Aorta (tissue), 5 donors: ENCODE measurements around the gene SLA2. TPM values are rescaled to one million over a fixed set of nuclear protein-coding genes. Genes with fewer than 3 reads are reported as not detected.

ENCODE experiments used
- ATAC-seq: fragments of 200-7000 bp; cut with Tn5 transposase; one replicate; pipeline ENCODE4 v1.9.1; 2022; ENCODE audit warnings: moderate library complexity; ENCODE audit not compliant: low FRiP score
- DNase-seq, 2 donors: peaks; one replicate each; pipeline ENCODE4 v3.0.0-alpha.2; 2020
- H3K27ac ChIP-seq, 2 donors: one replicate each; pipeline ENCODE4 v1.5.1; 2013; ENCODE audit warnings: low read length in 2 of 2, mild to moderate bottlenecking in 2 of 2, moderate library complexity in 2 of 2, control low read depth in 1 of 2, inconsistent platforms in 1 of 2, low read depth in 1 of 2
- H3K27me3 ChIP-seq, 2 donors: one replicate each; pipeline ENCODE4 v1.6.1; 2013; ENCODE audit warnings: control low read depth in 1 of 2, low read length in 1 of 2, mild to moderate bottlenecking in 1 of 2, moderate library complexity in 1 of 2; ENCODE audit not compliant: insufficient read depth in 2 of 2, control insufficient read depth in 1 of 2
- H3K36me3 ChIP-seq, 2 donors: one replicate each; pipeline ENCODE4 v1.6.1; 2013; ENCODE audit warnings: control low read depth in 1 of 2, low read length in 1 of 2, mild to moderate bottlenecking in 1 of 2; ENCODE audit not compliant: insufficient read depth in 2 of 2, control insufficient read depth in 1 of 2
- H3K4me1 ChIP-seq, 2 donors: one replicate each; pipeline ENCODE4 v1.6.1; 2013; ENCODE audit warnings: low read length in 2 of 2, control low read depth in 1 of 2, mild to moderate bottlenecking in 1 of 2, moderate library complexity in 1 of 2; ENCODE audit not compliant: insufficient read depth in 2 of 2, control insufficient read depth in 1 of 2
- H3K4me3 ChIP-seq, 2 donors: one replicate each; pipeline ENCODE4 v1.5.1; 2013; ENCODE audit warnings: low read length in 2 of 2, control low read depth in 1 of 2, mild to moderate bottlenecking in 1 of 2
- H3K9me3 ChIP-seq: one replicate; pipeline ENCODE4 v1.6.1; 2013; ENCODE audit warnings: mild to moderate bottlenecking, low read length; ENCODE audit not compliant: control insufficient read depth
- WGBS, 2 donors: extraction: QIAGEN DNeasy Blood & Tissue Kit; methylation state at CpG; one replicate each; pipeline ENCODE4 v1.1.7; 2013; 5-methylcytosine and 5-hydroxymethylcytosine counted together
- intact Hi-C, 2 donors: fragments of 100-400 bp; cut with DNase I; formaldehyde crosslinking; loops; one replicate each; pipeline versions ENCODE4 v1.14.2 to v1.15.0; 2022
- polyA plus RNA-seq, 2 donors: library from polyadenylated mRNA; stranded (reverse); fragments of 200-250 nt; gene quantifications; one replicate each; pipeline ENCODE4 v1.2.3, GENCODE V29; 2013
- total RNA-seq, 2 donors: library from RNA; stranded (reverse); fragmentation: NEBNext Ultra II Directional; extraction: Animal tissue kit (Norgen Biotek cat#: 25700); gene quantifications; one replicate each; pipeline ENCODE4 v1.2.1, GENCODE V29; 2021
- donor health status: healthy with polysubstance abuse.
- donor health status: Bipolar disorder and iron deficiency.
- donor health status: DM: no; HTN: no; CAD: no.
- donor health status: DM: no; HTN: no; CAD: no.
- donor health status: DM: yes; HTN: yes; CAD: no.

The SLA2 gene
- total and polyA plus RNA-seq, 4 donors = 0.13 to 1.0 (median 0.99) TPM; not detected in 1

DNA sequence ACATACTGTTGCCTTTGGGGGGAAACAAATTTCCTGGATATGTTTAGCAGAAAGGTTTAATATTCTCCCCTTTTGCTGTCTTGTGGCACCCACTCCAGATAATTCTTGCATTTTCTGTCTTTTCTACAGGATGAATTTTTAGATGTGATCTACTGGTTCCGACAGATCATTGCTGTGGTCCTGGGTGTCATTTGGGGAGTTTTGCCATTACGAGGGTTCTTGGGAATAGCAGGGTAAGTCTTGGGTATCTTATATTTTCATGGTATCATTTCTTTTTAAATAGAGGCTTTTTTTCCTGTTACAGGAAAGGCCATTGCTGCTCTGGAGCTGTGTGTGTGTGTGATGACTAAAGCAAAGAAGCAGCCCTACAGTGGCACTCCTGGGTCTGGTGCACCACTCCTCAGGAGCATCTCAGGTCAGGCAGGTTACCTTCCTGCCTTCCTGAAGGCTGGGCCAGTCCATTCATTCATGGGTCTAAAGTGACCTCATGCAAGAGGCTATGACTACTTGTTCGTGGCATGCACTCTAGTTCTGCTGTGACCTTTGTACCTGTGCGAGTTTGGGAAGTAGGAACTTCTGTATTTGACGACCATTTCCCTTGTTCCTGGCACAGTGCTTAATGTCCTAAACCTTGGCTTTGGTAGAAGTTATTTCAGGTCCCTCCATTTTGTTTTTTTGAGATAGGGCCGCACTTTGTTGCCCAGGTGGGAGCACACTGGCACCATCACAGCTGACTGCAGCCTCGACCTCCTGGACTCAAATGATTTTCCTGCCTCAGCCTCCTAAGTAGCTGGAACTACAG, 38.2 kb downstream of the SLA2 start:
- no peak for DNase-seq
- WGBS, 2 donors = 81 to 82% methylated on average over 7 of the region's 7 CpGs
- Histone ChIP-seq H3K27ac (no peak overlapping the region), H3K27me3 (no peaks in the 10 kb centered on the region), H3K9me3 (no peaks in the 10 kb centered on the region), H3K4me1 (peaks cover 0 to 6% of the 10 kb centered on the region in 2 donors), H3K4me3 (no peak overlapping the region), H3K36me3 (peaks cover 0 to 3% of the 10 kb centered on the region in 2 donors)
- intact Hi-C loops = loop anchor here (5.0 to 10.0 kb wide), 3 partner anchors 35 to 403 kb away; partner anchors contain the start of gene TGIF2 (in 1 of the 2)
- ATAC-seq = no peak

DNA sequence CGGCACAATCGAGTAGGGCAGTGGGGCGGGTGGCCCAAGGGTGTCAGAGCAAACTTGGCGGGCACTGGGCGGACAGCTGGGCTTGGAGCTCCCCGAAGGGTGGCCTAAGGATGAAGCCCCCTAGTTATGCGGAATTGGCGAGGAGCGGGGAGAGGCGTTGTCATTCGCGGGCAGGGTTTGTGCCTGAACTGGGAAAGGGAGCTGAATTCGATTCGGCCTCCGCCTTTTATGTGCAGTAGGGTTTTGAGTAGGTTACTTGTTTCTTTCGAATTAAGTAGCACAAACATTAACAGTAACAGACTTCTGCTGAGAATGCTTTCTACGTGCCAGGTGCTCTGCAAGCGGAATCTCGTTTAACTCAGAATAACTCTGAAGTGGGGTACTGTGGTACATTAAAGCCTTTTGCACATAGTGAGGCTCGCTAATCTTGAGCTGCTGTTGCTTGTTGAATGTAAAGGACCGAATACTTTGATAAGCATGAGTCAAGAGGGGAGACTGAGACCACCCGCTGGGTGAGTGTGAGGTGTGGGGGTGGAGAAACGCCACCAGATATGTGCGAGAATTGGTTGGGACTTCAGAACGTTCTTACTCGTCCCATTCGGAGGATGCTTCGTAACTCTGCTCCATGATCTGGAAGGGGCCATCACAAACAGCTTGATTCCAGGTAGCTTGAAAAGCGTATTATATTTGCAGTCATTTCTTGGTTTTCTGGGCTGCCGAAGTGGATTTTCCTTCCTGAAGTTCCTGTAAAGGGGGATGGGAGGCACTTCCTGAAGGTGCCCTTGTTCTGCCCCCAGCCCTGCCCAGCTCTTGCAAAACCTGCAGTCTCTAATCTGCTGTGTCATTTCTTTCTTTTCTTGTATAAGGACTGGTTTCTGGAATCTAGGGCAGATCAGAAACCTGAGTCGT, 39.6 kb downstream of the SLA2 start:
- Histone ChIP-seq H3K4me3 (peak overlapping the region; percentile 57 to 95), H3K9me3 (no peaks in the 10 kb centered on the region), H3K36me3 (peaks cover 0 to 1% of the 10 kb centered on the region in 2 donors), H3K27me3 (no peaks in the 10 kb centered on the region), H3K4me1 (peaks cover 0 to 6% of the 10 kb centered on the region in 2 donors), H3K27ac (no peak overlapping the region)
- intact Hi-C loops = loop anchor here (5.0 to 10.0 kb wide), 3 partner anchors 34 to 402 kb away; partner anchors contain the start of gene TGIF2 (in 1 of the 2)
- WGBS, 2 donors = 3% methylated on average over 31 of the region's 31 CpGs
- no peak for DNase-seq
- ATAC-seq = no peak

GRCh38 chr20:36605399-36606157, 40.4 kb downstream of the SLA2 start, which contains the start of gene RAB5IF:
TSS of gene RAB5IF (plus strand) at chr20:36605779. CDS start at chr20:36605952, 173 bp downstream.
- H3K27ac ChIP-seq = peak within 1 kb of the TSS in 1 of 2 donors; percentile 66
- DNase-seq (peak; percentile 100), ATAC-seq (peak; percentile 99)
- no peaks in the 10 kb centered on the region for H3K9me3 ChIP-seq
- H3K27me3 ChIP-seq = no peaks in the 10 kb centered on the region
- 0 to 1% methylated on average over 88 to 90 of the region's 90 CpGs for WGBS, 2 donors
- H3K4me1 ChIP-seq = peaks cover 0 to 6% of the 10 kb centered on the region in 2 donors
- intact Hi-C loops = loop anchor here (2.0 to 10.0 kb wide), 4 partner anchors 33 to 401 kb away; partner anchors contain the start of gene TGIF2 (in 1 of the 2)
- H3K36me3 ChIP-seq = peaks cover 0 to 1% of the 10 kb centered on the region in 2 donors
- H3K4me3 ChIP-seq = peak within 1 kb of the TSS; percentile 57 to 95

DNA sequence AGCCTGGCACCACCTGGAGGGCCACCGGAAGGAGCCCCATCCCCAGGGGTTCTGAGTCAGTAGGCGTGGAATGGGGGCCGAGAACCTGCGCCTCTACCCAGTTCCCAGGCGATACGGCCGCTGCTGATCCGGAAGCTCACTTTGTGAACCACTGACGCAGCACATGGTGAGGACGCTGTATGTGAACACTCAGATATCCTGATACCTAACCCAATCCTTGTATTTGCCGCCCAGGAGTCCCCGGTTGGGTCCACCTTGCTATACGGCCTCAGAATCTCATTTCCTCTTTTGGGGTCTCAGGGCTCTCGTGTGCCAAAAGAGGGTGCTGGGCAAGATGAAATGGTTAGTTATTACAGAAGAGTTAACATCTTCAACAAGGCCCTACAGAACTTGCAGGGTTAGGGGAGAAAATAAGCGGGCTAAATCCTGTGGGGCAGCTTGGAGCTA, 41.0 kb downstream of the SLA2 start:
- DNase-seq (peak in 1 of 2 donors; percentile 59), ATAC-seq (peak; percentile 17)
- Histone ChIP-seq H3K36me3 (peaks cover 0 to 1% of the 10 kb centered on the region in 2 donors), H3K27ac (peak overlapping the region in 1 of 2 donors; percentile 66), H3K4me1 (peaks cover 0 to 6% of the 10 kb centered on the region in 2 donors), H3K27me3 (no peaks in the 10 kb centered on the region), H3K9me3 (no peaks in the 10 kb centered on the region), H3K4me3 (no peak overlapping the region)
- WGBS, 2 donors = 54 to 55% methylated on average over 15 of the region's 15 CpGs
- intact Hi-C loops = loop anchor here (2.0 to 10.0 kb wide), 4 partner anchors 33 to 400 kb away; partner anchors contain the start of gene TGIF2 (in 1 of the 2)

DNA sequence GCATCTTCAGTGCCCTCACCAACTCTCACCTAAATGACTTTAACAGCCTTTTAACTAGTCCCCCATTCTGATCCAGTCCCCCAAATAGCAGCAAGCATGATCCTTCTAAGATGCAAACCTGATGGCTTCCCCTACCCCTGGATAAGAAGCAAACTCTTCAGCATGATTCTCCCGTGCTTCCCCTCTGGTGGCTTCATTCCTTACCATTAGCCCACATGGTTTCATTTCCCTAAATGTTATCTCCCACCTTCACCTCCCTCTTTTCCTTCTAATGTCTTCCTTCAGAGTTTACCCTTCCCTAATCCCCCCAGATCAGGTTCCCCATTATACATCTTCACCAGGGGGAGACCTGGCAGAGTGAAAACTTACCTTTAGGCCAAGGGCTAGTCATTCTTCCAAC, 44.5 kb downstream of the SLA2 start:
- H3K27me3 ChIP-seq = no peaks in the 10 kb centered on the region
- no peaks in the 10 kb centered on the region for H3K36me3 ChIP-seq
- no peaks in the 10 kb centered on the region for H3K9me3 ChIP-seq
- H3K4me3 ChIP-seq = no peak overlapping the region
- H3K27ac ChIP-seq = no peak overlapping the region
- H3K4me1 ChIP-seq = peaks cover 0 to 2% of the 10 kb centered on the region in 2 donors
- intact Hi-C loops = loop anchor here in 1 of 2 donors (10.0 kb wide), 1 partner anchor 397 kb away; no protein-coding TSS in a partner anchor
- DNase-seq (no peak), ATAC-seq (no peak)
- 52 to 64% methylated on average over 1 of the region's 1 CpG for WGBS, 2 donors

GRCh38 chr20:36599912-36600345, 46.1 kb downstream of the SLA2 start:
- 15 to 19% methylated on average over 5 of the region's 5 CpGs for WGBS, 2 donors
- intact Hi-C loops = loop anchor here in 1 of 2 donors (10.0 kb wide), 1 partner anchor 395 kb away; no protein-coding TSS in a partner anchor
- H3K9me3 ChIP-seq = no peaks in the 10 kb centered on the region
- H3K4me1 ChIP-seq = no peaks in the 10 kb centered on the region
- no peaks in the 10 kb centered on the region for H3K27me3 ChIP-seq
- no peak overlapping the region for H3K27ac ChIP-seq
- H3K4me3 ChIP-seq = no peak overlapping the region
- no peak for ATAC-seq
- H3K36me3 ChIP-seq = no peaks in the 10 kb centered on the region
- DNase-seq = no peak

GRCh38 chr20:36593347-36593929, 52.6 kb downstream of the SLA2 start:
- Histone ChIP-seq H3K27ac (no peak overlapping the region), H3K4me3 (no peak overlapping the region), H3K9me3 (no peaks in the 10 kb centered on the region), H3K4me1 (no peaks in the 10 kb centered on the region), H3K27me3 (no peaks in the 10 kb centered on the region), H3K36me3 (no peaks in the 10 kb centered on the region)
- no peak for ATAC-seq
- WGBS, 2 donors = 80 to 85% methylated on average over 5 of the region's 5 CpGs
- intact Hi-C loops = loop anchor here (5.0 kb wide), 1 partner anchor 36 kb away; no protein-coding TSS in a partner anchor
- DNase-seq = no peak
